ENCODE measurements around the gene MORN4.
A peak's percentile ranks its signal among the peaks of the same experiment; 100 is the strongest.
"Not testable (repeated sequence)": the region's sequence is repeated elsewhere in the genome, so short reads cannot be mapped to it uniquely, and the experiment has no call there.

MORN4 gene

DNA sequence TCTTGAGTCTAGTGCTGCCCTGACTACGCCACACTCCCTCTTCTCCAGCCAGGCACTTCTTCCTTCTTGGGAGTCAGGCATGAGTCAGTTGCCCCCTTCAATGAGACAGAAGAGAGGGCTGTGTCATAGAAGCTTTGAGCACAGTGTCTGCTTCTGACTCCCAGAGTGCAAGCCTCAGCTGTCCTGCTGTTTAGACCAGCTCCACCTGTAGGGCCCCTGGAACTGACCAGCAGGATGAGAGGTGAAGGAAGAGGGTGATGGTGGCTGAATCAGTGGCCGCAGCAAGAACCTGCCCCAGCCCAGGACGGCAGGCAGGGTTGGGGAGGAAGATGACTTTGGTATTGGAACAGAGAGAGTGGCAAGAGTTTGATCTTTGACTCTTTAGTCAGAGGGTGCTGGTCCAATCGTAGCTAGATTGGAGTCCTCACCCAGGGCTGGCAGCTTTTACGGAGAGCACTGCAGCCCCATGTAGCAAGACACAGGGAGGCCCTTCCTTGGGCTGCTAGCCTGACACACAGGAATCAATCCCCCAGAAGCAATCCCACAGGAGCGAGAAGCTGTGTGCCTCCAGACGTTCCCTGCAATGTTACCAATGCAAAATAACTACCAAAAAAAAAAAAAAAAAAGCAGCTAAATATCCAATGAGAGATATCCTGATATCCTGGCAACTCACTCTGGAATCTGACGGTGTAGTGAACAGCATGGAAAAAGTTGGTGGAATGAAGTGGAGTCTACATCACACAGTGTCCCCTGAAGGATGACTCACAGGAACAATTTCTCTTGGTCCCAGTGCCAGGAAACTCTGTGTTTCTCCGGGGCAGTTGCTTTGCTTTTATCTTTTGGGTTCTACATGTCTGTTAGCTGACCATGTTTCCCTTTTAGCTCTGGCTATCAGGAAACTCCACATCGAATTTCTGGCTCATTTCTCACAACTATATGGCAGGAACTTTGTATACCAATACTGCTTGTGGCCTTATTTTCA is 36.9 kb downstream of the MORN4 start:
- DNase-seq (ENCODE audit: low read depth) = peak; percentile 75

GRCh38 chr10:97593421-97593820 is 39.9 kb downstream of the MORN4 start:
- peak; percentile 52 for DNase-seq (ENCODE audit: low read depth)

- DNase-seq (ENCODE audit: low read depth) = no peak
Observed at GRCh38 chr10:97590748-97591495, 42.4 kb downstream of the MORN4 start.

GRCh38 chr10:97590082-97590747 is 43.1 kb downstream of the MORN4 start:
- DNase-seq (ENCODE audit: low read depth) = no peak

- no peak for DNase-seq (ENCODE audit: low read depth)
Observed at GRCh38 chr10:97589479-97589878, 43.8 kb downstream of the MORN4 start, which contains the start of gene C10orf62. Gene C10orf62, plus strand, starts transcription at chr10:97589721. Its CDS starts 177 bp downstream, at chr10:97589898.

DNA sequence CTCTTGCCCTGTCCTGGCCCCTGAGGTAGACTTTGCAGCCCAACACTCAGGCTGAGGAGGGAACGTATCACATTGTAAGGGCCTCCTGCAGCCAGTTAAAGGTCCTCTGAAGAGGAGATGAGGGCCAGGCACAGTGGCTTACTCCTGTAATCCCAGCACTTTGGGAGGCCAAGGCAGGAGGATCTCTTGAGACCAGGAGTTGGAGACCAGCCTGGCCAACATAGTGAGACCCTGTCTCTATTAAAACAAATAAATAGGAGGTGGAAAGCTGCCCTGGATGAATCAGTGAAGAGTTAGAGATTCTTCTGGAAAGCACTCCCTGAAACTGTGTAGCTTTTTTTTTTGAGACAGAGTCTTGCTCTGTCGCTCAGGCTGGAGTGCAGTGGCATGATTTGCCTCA is 46.1 kb downstream of the MORN4 start:
- DNase-seq (ENCODE audit: low read depth) = no peak

DNA sequence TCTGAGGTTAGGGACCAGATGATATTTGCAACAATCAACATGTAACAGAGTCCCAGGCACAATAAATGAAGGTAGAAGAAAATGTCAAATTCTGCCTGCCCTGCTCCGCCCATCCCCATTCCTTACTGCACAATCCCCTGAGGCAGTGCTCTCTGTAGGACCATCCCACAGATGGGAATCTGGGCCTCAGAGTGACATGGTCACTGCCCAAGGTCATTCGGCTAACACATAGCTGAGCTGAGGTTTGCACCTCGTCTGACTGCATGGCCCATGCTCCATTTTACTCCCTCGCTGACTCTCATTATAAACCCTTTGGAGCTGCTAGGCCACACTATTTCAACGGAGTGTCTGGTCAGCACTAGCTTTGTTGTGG is 47.9 kb downstream of the MORN4 start:
- no peak for DNase-seq (ENCODE audit: low read depth)

DNA sequence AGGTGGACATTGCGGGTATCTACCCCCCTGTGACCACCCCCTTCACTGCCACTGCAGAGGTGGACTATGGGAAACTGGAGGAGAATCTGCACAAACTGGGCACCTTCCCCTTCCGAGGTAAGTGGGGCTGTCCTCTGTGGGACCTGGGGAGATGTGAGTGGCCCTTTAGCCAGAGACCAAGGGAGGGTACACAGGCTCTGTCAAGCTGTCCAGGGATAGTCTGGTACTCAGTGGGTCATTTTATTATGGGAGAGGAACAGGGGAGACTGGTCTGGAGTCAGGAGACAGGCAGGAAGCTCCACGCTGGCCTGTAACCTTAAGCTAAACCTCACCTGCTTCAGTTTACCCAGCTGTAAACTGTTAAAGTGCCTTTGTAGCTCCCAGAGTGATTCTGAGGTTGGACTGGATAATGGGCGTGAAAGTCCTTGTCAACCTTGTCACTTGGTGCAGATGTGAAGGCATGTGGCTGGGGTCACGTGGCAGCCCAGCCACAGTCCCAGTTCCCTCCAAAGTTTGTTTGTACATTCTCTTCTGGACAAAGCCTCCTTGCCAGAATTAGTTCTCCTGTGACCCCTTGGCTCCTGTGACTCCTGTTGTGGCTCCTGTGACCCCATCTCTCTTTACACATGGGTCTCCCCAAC is 48.4 kb downstream of the MORN4 start:
- no peak for DNase-seq (ENCODE audit: low read depth)

DNA sequence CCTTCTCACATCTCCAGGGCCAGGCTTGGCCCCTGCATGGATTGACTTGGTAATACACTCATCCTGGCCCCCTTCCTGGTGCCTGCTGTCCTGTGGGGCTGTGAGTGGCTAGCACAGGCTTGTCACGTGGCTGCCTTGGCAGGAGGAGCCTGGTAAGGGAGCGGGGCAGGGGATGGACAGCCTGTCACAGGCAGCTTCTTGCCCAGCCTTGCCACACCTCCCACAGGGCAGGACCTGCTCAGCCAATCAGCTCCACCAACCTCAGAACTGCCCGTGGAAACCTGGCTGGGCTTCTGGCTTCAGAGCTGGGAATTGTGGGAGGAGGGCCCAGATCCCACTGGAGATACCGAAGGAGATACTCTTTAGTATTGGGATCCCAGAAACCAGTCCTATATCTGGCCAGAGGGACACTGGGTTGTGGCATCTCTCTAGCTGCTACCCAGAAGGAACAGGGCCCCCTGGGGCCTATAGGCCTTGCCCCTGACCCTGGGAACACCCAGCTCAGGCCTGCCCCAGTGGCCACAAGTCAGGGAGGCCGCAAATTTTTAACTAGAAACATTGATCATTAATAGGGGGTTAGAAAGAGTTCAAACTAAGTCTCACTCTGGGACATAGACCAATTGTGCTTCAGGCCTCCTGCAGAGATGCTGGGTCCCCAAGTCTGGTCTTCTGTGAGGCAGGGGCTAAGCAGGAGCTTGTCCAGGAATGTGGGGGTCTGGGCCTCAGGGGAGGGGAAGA is 49.1 kb downstream of the MORN4 start, which contains the start of gene HOGA1:
Gene HOGA1, plus strand, starts transcription at position 330 of the 738 bp plus-strand sequence. Its CDS starts 315 bp downstream, at position 645.
- peak; percentile 51 for DNase-seq (ENCODE audit: low read depth)

DNA sequence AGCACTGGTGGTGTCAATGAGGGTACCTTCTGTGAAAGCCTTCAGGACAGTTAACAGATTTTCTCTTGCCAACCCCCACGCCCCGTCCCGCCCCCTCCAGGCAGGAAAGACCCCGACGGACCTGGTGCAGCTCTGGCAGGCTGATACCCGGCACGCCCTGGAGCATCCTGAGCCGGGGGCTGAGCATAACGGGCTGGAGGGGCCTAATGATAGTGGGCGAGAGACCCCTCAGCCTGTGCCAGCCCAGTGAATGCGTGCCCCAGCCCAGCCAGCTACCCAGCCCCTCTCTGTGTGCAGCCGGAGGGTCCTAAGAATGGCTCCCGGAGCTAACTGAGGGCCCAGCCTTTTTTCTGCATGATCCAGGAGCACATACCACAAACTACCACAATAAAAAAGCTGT is 49.8 kb downstream of the MORN4 start:
- no peak for DNase-seq (ENCODE audit: low read depth)

DNA sequence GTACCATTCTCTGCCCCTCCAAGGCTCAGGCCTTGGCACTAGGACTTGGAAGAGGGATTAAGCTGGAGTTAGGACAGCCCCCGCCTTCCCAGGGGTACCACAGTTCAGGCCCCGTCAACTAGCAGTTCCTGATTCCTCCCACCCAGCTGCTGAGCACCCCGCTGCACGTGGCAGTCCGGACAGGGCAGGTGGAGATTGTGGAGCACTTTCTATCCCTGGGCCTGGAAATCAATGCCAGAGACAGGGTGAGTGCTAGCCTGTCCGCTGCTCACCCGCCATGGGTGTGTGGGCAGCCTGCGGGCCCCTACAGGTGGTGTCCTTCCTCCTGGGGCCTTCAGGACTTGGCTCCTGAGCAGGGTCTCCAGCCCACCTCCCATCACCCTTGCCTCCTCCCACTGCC is 51.1 kb downstream of the MORN4 start:
- DNase-seq (ENCODE audit: low read depth) = no peak

DNA sequence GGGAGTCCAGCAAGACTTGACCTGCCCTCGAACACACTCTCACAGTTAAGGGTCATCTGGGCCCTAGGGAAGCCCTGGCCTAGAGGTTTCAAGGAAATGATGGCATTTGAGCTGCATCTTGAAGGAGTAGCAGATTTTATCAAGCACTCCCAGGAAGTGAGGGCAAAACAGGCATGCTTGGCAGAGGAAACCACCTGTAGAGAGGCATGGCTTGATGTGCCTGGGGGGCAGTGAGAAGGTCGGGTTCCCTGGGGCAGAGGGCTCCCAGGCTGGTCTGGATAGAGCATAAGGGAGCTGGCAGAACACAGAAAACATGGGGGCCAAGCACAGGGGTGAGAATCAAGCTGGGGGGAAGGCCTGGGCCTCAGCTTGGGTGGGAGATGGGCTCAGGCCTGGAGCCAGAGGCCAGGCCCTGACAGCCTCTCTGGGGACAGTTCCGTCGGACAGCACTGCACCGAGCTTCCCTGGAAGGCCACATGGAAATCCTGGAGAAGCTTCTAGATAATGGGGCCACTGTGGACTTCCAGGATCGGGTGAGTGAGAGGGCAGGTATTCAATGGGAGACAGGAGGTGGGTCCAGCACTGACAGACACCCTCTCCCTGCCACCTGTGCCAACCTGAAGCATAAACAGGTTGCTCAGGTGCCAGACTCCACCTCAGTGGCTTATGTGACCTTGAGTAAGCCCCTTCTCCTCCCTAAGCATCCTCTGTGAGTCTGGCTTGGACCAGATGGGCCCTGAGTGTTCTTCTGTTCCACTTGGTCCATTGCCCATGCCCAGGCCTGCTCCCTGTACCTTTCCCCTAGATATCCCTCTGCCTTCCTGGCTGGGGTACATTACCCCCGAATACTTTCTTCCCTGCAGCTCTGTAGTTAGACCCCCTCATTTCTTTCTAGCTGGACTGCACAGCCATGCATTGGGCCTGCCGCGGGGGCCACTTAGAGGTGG is 52.6 kb downstream of the MORN4 start:
- DNase-seq (ENCODE audit: low read depth) = no peak

GRCh38 chr10:97578171-97578844 is 55.0 kb downstream of the MORN4 start:
- no peak for DNase-seq (ENCODE audit: low read depth)

GRCh38 chr10:97577701-97578100 is 55.6 kb downstream of the MORN4 start:
- no peak for DNase-seq (ENCODE audit: low read depth)

DNA sequence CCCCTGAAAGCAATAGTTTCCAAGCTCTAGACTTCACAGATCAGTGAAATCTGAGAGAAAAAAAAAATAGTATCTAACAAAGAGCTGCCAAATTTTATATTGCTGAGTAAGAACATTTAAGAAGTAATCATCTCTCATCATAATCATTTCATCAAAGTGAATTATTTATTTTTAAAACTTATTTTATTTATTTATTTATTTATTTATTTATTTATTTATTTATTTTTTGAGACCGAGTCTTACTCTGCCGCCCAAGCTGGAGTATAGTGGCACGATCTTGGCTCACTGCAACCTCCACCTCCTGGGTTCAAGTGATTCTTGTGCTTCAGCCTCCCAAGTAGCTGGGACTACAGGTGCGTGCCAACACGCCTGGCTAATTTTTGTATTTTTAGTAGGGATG is 56.8 kb downstream of the MORN4 start:
- not testable (repeated sequence) for DNase-seq (ENCODE audit: low read depth)

DNA sequence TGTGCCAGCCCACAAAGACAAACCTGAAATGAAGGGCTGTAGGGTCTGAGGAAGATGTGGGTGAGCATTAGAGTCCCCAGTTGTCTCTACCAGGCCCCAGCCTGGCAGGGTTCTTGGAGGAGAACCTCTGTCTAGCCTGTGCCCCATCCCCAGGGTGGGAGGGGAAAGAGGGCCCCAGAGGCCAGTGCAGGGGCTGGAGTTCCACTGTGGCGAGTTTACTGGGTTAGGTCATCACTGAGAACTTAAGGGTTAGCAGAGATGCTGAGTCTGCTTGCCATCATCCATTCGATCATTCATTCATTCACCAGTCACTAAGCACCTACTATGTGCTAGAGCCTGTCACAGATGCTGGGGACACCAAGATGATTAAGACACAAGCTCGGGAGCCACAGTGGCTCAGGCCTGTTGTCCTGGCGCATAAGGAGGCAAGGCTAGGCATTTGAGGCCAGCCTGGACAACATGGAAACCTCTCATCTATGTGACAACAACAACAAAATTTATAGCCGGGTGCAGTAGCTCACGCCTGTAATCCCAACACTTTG is 58.1 kb downstream of the MORN4 start:
- DNase-seq (ENCODE audit: low read depth) = no peak

- peak; percentile 39 for DNase-seq (ENCODE audit: low read depth)
Observed at GRCh38 chr10:97574374-97575126, 58.8 kb downstream of the MORN4 start.

DNA sequence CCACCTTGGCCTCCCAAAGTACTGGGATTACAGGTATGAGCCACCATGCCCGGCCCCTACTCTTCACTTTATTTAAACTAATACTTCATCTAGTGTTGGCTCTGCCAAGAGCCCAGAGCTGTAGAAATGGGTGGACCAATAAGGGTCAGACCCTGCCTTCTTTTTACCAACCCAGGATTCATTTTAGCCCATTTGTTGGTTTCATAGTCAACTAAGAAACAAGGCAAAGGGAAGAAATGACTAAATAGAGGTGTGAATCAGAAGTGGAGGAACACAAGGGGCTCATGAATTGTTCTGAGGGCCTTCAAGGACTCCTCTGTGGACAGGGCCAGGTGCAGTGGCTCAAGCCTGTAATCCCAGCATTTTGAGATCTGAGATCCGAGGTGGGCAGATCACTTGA is 59.6 kb downstream of the MORN4 start:
- DNase-seq (ENCODE audit: low read depth) = no peak

Data from iris pigment epithelial cell (primary cell).